KOPT-K1 (cell line): Measurements from ENCODE around the gene PSG7.
"Not testable (repeated sequence)": the region's sequence is repeated elsewhere in the genome, so short reads cannot be mapped to it uniquely, and the experiment has no call there.

Experiments
- H3K27ac ChIP-seq: fragments of 200-600 bp; sonication (generic); 2 replicates; pipeline ENCODE4 v1.5.1; 2016; ENCODE audit warnings: antibody characterized with exemption, mild to moderate bottlenecking, low read depth, low read length; ENCODE audit not compliant: poor library complexity, severe bottlenecking
- H3K36me3 ChIP-seq: fragments of 200-600 bp; sonication (generic); 2 replicates; pipeline ENCODE4 v1.5.1; 2017; ENCODE audit warnings: antibody characterized with exemption, mild to moderate bottlenecking, low read length, moderate library complexity; ENCODE audit not compliant: insufficient read depth
- H3K9me3 ChIP-seq: fragments of 200-600 bp; sonication (generic); 2 replicates; pipeline ENCODE4 v1.5.1; 2017; ENCODE audit warnings: antibody characterized with exemption, low read length, mild to moderate bottlenecking; ENCODE audit not compliant: insufficient read depth, poor library complexity, severe bottlenecking

The PSG7 gene

DNA sequence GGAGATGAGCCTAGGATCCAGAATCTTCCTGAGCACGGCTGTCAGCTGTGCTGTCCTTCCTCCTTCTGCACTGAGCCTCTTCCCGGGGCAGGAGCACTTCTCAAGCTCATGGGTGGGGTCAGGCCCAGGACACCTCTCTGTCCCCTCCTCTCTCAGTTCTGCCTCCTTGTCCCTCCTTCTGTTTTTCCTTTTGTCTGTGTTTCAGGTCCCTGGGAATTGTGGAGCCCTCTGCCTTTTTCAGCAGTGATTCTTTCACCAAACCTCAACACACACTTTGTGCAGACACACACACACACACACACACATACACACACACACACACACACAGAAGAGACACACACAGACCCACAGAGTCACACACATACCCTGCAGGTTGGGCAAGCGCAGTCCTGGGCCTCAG lies at the start of gene PSG7:
TSS of gene PSG7 (minus strand) at position 101 of the 400 bp plus-strand sequence. CDS start 131 bp downstream, outside the sequence.
- not testable (repeated sequence) for H3K27ac ChIP-seq, H3K9me3 ChIP-seq, H3K36me3 ChIP-seq

DNA sequence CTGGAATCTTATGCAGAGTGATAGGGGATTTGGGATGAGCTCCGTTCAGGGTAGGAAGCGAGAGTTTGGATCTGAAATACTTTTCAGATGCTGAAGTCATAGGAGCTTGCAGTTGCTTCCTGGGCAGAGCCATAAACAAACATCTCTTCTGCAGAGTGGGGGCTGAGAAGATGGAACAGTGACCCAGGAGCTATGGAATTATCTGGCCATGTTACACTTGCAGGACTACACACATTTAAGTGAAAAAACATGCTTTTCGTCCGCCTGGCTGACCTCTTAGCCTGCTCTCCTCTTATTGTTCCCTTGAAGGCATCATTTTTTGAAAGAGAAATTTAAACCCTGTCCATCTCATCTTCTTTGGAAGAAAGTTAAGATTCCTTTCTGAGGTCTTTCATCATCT lies 48.6 kb upstream of the PSG7 start:
- Histone ChIP-seq H3K36me3 (no peaks in the 10 kb centered on the region), H3K27ac (no peak overlapping the region), H3K9me3 (no peaks in the 10 kb centered on the region)

DNA sequence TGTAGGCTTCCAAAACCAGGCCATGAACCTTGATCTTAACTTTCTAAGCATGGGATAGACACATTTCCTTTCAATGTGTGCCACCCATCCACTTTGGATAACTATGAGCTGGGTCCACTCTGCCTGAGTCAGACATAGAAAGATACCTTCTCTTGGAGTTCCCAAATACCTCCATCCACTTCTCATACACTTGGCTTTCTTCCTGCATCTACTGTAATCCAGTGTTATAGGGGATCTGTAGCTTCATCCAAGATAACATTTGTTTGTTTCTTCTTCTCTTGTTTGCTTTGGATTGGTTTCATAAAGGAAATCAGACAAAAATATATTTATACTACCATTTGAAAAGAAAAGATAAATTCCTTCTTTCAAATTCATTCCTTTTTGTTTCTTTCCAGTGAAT lies 45.1 kb upstream of the PSG7 start:
- H3K9me3 ChIP-seq, H3K36me3 ChIP-seq, H3K27ac ChIP-seq: not testable (repeated sequence)

DNA sequence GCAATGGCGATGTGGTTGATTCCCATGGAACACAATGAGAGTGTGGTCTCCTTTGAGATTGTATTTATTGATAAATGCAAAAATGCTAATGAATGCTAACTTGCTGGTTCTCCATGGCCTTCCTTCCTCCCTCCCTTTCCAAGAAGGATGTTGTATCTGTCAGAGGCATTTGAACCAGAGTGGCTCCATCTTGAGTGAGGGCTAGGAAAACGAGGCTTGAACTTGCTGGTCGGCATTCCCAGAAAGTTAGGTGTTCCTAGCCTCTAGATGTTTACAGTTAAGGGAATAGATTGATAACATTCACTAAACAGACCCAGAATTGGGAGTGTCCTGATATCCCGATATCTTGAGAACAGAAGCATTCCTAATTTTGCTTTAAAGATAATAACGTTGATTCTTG lies 34.4 kb upstream of the PSG7 start:
- not testable (repeated sequence) for H3K27ac ChIP-seq, H3K36me3 ChIP-seq, H3K9me3 ChIP-seq

DNA sequence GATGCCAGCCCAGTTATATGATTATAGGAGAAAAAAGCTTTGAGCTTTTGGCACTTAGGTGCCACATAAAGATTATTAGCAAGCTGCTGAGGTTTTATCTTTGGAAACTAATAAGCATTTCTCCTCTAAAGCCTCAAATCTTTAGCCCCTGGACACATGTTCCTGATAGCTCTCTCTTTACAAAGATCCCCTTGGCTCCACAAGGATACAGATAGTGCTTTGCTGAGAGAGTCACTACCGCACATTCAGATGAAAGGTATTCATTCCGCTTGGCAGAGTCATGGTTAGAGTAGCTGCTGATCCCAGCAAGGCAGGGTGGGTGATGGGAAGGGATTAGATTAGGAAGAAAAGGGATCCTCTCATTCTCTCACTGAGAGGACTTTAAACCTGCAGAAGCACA lies 28.2 kb upstream of the PSG7 start:
- no peaks in the 10 kb centered on the region for H3K36me3 ChIP-seq
- H3K27ac ChIP-seq = no peak overlapping the region
- no peaks in the 10 kb centered on the region for H3K9me3 ChIP-seq

DNA sequence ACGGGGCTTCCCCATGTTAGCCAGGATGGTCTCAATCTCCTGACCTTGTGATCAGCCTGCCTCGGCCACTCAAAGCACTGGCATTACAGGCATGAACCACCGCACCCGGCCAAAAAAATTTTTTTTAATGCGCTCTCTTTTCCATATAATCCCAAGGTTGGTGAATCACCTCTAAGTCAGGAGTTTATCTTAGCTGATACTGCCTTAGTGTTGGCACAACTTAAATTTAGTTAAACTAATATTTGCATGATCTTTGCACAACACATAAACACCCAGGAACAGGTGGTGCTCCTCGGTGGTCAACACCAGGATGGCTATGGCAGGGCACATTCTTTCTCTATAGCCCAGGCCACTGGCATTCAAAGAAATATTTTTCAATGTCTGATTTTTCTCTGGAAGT lies 24.1 kb upstream of the PSG7 start:
- Histone ChIP-seq H3K9me3 (no peaks in the 10 kb centered on the region), H3K27ac (no peak overlapping the region)

DNA sequence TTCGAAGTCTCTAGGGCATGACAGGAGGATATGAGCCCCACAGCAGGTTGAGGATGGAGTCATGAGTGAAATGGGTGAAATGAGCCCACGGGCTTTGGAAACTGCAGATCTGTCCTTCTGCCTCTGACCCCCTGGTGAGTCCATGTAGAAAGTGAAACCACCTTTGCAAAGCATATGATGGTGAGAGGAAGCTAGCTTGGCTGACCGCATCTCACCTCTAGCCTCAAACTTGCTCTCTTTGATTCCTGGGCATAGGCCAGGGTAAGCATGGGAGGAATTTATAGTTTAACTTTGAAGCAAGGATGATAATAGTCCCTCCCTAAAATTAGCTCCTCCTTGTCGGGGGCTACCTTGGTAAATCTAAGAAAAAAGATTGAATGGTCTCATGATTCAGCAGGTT lies 15.1 kb upstream of the PSG7 start:
- H3K36me3 ChIP-seq, H3K27ac ChIP-seq, H3K9me3 ChIP-seq: not testable (repeated sequence)

More for the DNA sequence above, 24.1 kb upstream of the PSG7 start:
- H3K36me3 ChIP-seq = no peaks in the 10 kb centered on the region

DNA sequence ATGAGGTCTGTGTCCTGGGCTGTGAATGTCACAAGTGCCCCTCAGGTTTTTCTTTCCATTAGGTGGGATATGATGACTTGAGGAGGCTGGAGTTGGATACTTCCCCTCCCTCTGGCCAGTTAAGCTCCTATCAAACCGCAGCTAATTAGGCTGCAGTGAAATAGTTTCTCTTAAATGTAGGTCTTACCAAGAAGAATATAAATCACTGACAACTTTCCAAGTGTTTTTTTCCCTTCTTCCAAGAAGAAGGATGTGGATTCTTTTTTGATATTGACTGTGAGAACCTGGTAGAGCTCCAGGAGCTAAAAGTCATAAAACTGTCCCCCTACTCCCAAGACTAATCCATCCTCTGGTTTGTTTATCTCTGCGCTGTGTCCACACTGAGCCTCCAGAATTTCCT lies 14.5 kb upstream of the PSG7 start:
- H3K36me3 ChIP-seq, H3K27ac ChIP-seq, H3K9me3 ChIP-seq: not testable (repeated sequence)

DNA sequence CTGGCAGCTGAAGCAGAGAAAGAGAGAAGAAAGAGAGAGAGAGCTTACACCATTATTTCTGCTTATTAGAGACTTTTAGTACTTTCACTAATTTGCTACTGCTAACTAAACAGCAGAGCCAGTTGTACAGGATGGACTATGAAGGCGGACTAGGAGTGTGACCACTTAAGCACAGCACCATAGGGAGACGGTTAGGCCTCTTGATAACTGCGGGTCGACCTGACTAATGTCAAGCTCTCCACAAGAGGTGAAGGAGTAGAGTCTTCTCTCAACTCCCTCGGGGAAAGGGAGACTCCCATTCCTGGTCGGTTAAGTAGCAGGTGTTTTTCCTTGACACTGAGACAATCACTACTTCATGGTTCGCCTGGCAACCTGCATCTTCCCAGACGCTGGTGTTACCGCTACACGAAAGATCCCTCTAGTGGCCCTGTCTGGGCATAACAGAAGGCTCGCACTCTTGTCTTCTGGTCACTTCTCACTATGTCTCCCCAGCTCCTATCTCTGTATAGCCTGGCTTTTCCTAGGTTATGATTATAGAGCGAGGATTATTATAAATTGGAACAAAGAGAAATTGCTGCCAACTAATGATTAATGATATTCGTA lies 5.3 kb upstream of the PSG7 start:
- H3K9me3 ChIP-seq = no peaks in the 10 kb centered on the region
- no peak overlapping the region for H3K27ac ChIP-seq
- no peaks in the 10 kb centered on the region for H3K36me3 ChIP-seq

DNA sequence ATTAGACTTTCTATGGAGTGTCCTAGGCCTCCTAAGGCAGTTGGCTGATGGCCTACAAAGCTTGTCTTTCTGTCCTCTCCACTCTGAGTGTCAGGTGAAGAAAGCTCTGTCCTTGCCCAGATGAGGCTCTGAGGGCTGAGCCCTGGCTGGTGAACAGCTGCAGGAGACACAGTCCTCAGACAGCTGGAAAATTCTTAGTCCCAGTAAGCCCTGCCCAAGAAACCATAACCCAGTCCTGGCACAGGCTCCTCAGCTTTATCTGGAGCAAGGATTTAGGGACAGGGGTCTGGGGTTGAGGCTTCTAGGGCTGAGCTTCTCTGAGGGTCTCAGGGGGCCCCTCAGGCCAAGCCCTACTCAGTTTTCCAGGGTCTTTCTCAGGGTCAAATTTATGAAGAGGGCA lies 2.3 kb downstream of the PSG7 start:
- not testable (repeated sequence) for H3K27ac ChIP-seq, H3K36me3 ChIP-seq, H3K9me3 ChIP-seq

DNA sequence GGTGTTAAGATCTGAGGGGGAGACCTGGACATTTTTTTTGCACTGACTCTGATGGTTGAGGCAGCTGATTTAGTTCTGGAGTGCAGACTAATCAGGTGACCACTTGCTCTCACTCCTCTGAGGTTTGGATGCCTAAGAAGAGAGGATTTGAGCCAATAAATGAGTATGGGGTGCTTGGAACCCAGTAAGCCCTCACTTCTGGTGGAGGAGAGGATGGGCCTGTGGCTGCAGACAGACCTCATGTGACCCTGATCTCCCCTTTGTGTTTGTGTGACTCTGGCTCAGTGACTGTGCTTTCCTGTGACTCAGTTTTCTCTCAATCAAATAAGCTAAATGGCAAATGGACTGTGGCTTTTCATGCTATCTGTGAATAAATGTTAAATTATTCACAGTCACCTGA lies 2.8 kb downstream of the PSG7 start:
- H3K27ac ChIP-seq, H3K9me3 ChIP-seq, H3K36me3 ChIP-seq: not testable (repeated sequence)

DNA sequence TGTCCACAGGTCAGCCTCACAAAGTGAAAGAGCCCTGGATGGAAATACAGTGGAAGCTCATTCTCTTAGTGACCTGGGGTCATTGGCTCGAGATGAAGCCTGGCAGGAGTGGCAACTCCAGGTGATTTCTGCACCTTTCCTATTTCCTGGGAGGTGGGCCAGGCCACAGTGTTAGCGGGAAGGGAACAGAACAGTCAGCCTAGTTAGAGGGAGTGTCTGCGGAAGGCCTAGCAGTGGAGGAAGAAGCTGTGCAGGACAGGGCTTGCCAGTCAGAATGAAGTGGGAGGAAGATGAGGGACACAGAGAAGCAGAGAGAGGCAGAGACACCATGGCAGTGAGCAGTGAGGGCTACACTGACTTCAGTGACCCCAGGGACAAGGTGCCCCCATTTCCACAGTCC lies 3.6 kb downstream of the PSG7 start:
- not testable (repeated sequence) for H3K36me3 ChIP-seq, H3K27ac ChIP-seq, H3K9me3 ChIP-seq

DNA sequence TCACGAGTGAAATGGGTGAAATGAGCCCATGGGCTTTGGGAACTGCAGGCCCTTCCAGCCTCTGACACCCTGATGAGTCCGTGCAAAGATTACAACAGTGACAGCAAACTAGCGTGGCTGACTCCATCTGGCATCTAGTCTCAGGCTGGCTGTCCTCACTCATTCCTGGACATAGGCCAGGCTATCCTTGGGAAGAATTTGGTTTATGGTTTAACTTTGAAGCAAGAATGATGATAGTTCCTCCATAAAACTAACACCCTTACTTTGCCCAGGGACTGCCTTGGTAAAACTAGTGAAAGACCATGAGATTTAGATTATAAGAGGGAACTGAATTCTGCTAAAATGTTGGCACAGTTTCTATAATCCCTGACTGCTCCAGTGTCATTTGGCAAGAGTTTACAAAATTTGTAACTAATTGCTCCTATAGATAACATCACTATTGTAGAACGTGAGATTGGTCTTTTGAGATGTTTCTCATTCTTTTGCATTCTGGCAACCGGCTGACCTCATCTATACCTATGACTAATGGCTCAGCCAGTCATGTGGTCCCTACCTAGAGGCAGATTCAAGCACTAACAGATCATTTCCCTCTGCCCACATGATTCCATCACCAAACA lies 4.4 kb downstream of the PSG7 start:
- H3K27ac ChIP-seq = not testable (repeated sequence)

DNA sequence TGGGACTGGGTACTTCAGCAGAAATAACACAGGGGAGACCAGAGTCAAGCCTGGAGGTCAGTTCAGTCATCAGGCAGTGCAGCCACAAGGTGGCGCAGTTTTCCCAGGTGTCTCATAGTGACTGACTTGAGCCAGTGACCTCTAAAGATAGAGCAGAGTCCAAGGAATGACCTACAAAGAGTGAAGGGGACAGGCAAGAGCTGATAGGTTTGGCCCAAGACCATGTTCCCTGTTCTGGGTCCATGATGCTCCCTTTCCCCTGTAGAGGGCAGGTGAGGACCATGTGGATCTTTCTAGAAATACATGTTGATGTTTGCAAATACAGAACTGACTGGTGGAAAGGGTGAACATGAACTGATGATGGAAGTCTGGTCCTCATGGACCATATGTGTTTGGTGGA lies 6.8 kb downstream of the PSG7 start:
- H3K36me3 ChIP-seq, H3K27ac ChIP-seq, H3K9me3 ChIP-seq: not testable (repeated sequence)

More for the DNA sequence above, 4.4 kb downstream of the PSG7 start:
- H3K9me3 ChIP-seq, H3K36me3 ChIP-seq: not testable (repeated sequence)

DNA sequence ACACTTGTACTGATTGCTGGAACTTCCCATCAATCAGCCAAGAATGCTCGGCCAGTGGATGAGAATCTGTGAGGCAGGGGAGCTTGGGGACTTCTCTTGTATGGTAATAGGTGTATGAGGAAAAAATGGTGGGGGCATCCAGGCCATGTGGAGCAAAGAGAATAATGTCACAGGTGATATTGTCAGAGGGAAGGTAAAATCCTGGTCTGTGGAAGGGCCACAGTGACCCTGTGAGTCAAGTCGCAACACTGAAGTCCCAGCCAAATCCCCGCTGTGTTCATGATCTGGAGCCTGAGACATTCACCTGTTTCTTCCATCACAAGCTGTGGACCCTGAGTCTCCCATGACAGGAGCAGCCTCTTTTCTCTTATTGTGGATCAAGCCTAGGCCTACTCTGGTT lies 8.1 kb downstream of the PSG7 start:
- Histone ChIP-seq H3K27ac (no peak overlapping the region), H3K9me3 (no peaks in the 10 kb centered on the region), H3K36me3 (no peaks in the 10 kb centered on the region)

DNA sequence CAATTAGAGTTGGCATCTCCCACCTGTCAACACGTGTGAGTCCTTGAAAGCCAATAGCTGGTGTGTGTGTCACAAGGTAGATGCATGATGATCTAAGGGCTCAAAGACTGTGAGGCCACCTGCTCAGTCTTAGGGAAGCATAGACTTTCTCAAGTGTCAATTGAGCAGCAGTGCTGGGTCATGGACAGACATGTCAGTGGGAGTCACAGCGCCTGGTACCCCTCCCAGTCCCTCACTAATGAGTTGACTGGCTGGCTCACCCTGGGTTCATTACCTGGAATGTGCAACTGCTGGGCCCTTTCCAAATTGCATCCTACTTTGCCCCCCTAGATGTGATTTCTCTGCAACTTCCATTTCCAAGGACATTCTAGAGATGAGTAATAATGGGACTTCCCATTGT lies 10.2 kb downstream of the PSG7 start:
- Histone ChIP-seq H3K36me3 (no peaks in the 10 kb centered on the region), H3K27ac (no peak overlapping the region), H3K9me3 (no peaks in the 10 kb centered on the region)
